GM19452 (cell line): ENCODE data around the gene CEP290.
"Not testable (repeated sequence)": the region's sequence is repeated elsewhere in the genome, so short reads cannot be mapped to it uniquely, and the experiment has no call there.

Source experiments
- ATAC-seq: cut with Tn5 transposase; IDR thresholded peaks from one replicate; pipeline ENCODE4 v1.9.1; 2021; ENCODE audit not compliant: unreplicated experiment

Gene CEP290

GRCh38 chr12:88057994-88058718 lies 83.7 kb downstream of the CEP290 start:
- no peak for ATAC-seq

GRCh38 chr12:88056571-88056970 lies 85.3 kb downstream of the CEP290 start:
- ATAC-seq, result no peak

GRCh38 chr12:88052686-88053085 lies 89.2 kb downstream of the CEP290 start:
- ATAC-seq, result no peak

- no peak for ATAC-seq
Measured at GRCh38 chr12:88044035-88044434, 97.9 kb downstream of the CEP290 start.

GRCh38 chr12:88037770-88038169 lies 104.1 kb downstream of the CEP290 start:
- no peak for ATAC-seq

- no peak for ATAC-seq
Measured at GRCh38 chr12:88036353-88036965, 105.4 kb downstream of the CEP290 start.

- peak; percentile 15 for ATAC-seq
Measured at GRCh38 chr12:88035907-88036289, 106.0 kb downstream of the CEP290 start.

- ATAC-seq, result peak; percentile 99
Measured at GRCh38 chr12:88035271-88035906, 106.5 kb downstream of the CEP290 start.

- ATAC-seq, result not testable (repeated sequence)
Measured at GRCh38 chr12:88031161-88031560, 110.7 kb downstream of the CEP290 start.

- no peak for ATAC-seq
Measured at GRCh38 chr12:88029093-88029665, 112.7 kb downstream of the CEP290 start, which contains the start of gene C12orf50. TSS of gene C12orf50 (minus strand) at chr12:88029401. CDS start at chr12:88026962, 2,439 bp downstream.

GRCh38 chr12:88026196-88026595 lies 115.7 kb downstream of the CEP290 start:
- no peak for ATAC-seq

- no peak for ATAC-seq
Measured at GRCh38 chr12:88017964-88018363, 123.9 kb downstream of the CEP290 start.

GRCh38 chr12:88015825-88016224 lies 126.1 kb downstream of the CEP290 start:
- ATAC-seq, result no peak

GRCh38 chr12:88011755-88012154 lies 130.1 kb downstream of the CEP290 start:
- ATAC-seq, result no peak

- no peak for ATAC-seq
Measured at GRCh38 chr12:88006351-88006750, 135.5 kb downstream of the CEP290 start.

- no peak for ATAC-seq
Measured at GRCh38 chr12:88001327-88001726, 140.6 kb downstream of the CEP290 start.
